ELF-1 (cell line): ENCODE results near the gene KLHL35.
A peak's percentile ranks its signal among the peaks of the same experiment; 100 is the strongest.

Experiments used
- DNase-seq: peaks from one replicate; pipeline ENCODE4 v3.0.0-alpha.2; 2016; ENCODE audit warnings: low read depth, low spot score

Gene KLHL35, protein sequence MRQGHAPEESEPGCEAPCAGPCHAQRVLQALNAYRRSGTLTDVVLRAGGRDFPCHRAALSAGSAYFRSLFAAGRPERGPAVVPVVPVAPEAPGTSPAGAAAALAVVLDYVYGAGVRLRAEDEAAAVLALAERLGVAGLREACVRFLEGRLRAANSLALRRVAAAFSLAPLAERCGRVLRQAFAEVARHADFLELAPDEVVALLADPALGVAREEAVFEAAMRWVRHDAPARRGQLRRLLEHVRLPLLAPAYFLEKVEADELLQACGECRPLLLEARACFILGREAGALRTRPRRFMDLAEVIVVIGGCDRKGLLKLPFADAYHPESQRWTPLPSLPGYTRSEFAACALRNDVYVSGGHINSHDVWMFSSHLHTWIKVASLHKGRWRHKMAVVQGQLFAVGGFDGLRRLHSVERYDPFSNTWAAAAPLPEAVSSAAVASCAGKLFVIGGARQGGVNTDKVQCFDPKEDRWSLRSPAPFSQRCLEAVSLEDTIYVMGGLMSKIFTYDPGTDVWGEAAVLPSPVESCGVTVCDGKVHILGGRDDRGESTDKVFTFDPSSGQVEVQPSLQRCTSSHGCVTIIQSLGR

DNA sequence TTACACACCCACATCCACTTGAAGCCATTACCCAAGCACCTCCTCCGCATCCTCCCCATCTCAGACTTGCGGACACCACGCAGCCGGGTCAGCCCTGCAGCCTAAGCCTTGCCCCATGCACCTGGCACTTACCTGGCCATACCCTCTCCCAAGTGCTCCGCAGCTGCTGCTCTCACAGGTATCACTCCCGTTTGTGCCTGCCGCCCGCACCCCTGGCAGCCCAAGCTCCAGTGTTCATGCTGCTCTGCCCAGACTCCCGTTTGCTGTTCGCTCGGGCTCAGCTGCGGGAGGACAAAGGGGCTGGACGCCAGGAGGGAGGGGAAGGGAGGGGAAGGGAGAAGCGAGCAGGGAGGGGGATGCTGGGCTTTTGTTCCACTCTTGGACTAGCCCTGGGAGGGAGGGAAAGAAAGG lies at the start of gene KLHL35:
Gene KLHL35 (minus strand): TSS at position 293 of the 411 bp plus-strand sequence. CDS start 2,574 bp downstream, outside the sequence.
- DNase-seq = no peak

DNA sequence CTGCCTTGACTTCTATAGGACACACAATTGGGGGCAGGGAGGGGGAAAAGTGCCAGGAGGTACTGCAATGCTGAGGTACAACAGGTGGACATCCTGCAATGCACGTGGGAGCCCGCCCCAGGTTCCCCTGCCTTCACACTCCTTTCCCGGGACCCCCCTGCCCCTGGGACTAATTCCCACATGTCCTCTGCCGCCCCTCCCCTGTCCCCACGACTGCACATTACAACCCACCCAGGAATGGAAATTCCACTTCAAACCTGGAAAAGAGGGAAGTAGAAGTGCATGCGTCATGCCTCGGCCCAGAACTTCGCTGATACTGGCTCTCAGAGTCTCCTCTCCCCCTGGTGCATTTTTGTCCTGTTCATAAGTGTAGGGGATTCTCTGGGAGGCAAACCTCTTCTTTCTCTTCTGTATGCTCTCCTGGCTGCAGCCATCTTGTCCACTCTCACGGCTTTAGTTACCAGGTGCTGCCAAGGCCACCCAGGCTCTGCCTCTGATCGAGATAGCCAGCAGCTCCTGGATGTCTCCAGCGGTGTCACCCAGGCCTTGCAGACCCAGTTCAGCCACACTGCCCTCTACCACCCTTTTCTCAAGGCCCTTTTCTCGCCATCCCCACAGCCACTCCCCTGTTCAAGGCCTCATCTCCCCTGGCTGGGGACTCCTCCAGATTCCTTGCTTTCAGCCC lies 49.1 kb upstream of the KLHL35 start:
- no peak for DNase-seq

DNA sequence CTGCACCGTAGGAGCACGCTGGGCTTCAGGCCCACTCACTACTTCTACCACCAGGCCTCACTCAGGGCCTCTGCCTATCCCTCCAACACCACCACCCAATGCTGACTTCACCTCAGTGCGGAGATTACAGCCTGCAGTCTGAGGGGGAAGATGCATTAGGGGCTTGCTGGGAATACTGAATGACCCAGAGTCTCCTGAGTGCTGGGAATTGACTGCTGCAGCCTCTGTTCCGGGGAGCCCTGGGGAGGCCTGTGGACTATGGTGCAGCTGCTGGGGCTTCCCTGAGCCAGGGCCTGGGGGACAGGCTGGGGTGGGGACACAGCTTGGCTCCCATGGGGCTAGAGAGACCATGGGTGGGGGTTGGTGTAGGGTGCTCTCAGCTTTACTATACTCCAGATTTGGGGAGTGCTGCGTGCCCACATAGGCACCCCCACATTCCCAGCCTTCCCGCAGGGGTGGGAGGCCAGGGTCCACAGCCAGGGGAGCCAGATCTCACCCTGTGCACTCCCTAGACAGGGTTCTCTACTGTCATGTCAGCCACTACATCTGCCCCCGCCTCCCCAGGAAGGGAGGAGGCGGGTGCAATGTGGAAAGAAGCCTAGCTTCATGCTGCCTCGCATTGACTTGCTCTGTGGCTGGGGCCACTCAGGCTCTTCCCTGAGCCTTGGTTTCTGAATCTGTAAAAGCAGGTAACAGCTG lies 48.4 kb upstream of the KLHL35 start:
- DNase-seq = no peak

DNA sequence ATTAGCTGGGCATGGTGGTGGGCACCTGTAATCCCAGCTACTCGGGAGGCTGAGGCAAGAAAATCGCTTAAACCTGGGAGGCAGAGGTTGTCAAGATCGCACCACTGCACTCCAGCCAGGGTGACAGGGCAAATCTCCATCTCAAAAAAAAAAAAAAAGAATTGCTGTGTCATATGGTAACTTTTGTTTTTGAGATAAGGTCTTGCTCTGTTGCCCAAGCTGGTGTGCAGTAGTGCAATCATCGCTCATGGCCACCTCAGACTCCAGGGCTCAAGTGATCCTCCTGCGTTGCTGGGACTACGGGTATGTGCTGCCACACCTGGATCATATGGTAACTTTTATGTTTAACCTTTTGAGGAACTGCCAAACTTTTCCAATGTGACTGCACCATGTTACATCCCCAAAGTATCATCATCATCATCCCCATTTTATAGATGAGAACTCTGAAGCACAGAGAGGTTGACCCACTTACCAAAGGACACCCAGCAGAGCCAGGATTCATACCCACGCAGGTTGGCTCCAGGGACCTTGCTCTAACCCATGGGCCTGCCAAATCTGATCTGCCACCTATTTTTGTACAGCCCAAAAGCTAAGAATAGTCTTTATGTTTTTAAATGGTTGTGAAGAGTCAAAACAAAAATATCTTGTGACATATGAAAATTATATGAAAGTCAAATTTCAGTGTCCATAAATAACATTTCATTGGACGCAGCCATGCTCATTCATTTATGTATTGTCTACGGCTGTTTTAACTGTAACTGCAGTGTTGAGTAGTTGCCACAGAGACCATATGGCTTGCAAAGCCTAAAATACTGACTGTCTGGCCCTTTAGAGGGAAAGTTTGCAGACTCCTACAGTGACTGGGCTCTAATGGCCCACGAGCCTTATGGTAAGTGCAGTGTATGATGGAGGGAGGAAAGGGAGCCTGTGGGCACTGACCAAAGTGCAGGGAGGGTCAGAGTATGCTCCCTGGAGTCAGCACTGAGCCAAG lies 47.5 kb upstream of the KLHL35 start:
- no peak for DNase-seq

DNA sequence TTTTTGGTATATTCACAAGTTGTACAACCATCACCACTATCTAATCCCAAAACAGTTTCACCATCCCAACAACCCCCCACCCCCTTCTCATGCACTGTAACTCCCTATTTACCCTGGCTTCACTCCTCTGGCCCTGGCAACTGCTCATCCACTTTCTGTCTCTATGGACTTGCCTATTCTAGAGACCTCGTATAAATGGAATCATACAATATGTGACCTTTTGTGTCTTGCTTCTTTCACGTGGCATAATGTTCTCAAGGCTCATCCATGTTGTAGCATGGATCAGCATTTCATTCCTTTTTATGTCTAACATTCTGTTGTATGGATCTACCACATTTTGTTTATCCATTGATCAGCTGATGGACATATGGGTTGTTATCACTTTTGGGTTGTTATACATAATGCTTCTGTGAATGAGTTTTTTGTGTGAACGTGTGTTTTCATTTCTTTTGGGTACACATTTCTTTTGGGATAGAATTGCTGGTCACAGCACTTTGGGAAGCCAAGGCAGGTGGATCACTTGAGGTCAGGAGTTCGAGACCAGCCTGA lies 46.7 kb upstream of the KLHL35 start:
- DNase-seq = no peak

DNA sequence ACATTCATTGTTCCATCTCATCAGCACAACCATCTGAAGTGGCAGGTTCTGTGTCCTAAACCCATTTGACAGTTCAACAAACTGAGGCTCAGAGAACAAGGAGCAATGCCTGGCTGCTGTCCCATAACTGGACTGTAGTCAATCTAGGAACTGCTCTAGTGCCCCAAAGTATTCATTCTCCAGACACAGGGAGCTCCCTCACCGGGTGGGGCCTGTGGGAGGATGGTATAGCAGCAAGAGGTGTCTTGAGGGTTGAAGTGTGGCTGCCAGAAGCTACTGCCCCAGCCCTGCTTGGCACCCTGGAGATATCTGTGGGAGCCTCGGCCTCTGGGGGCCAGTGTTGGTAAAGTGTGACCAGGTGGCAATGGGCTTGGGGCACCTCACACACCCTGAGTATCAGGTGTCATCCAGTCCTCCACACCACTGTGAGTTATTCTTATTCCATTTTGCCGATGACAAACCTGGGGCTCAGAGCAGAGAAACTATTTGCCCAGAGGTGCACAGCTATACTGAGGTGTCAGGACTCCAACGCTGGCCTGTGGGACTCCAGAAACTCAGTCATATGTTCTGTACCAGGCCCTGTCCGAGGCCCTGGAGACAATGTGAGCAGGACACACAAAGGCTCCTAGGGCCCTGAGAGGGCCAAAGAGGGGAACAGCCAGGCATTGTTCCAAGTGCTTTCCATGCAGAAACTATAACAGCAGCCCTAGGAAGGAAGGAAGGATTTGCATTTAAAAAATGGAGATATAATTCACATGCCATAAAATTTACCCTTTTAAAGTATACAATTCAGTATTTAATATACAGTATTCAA lies 46.0 kb upstream of the KLHL35 start:
- no peak for DNase-seq

DNA sequence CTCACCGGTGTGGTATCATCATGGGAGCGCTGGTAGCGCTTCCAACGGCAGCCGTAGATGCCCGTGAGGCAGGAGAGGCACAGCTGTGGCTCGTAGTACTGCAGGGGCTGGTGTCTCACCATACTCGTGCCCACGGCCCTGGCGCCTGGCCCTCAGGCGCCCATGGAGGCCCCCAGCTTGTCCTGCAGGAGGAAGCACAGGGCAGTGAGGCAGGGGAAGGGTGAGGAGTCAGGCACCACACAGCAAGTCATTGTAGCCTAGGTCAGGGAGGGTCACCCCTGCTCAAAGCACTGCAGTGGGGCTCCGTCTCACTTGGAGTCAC lies 44.6 kb upstream of the KLHL35 start:
- DNase-seq = no peak

DNA sequence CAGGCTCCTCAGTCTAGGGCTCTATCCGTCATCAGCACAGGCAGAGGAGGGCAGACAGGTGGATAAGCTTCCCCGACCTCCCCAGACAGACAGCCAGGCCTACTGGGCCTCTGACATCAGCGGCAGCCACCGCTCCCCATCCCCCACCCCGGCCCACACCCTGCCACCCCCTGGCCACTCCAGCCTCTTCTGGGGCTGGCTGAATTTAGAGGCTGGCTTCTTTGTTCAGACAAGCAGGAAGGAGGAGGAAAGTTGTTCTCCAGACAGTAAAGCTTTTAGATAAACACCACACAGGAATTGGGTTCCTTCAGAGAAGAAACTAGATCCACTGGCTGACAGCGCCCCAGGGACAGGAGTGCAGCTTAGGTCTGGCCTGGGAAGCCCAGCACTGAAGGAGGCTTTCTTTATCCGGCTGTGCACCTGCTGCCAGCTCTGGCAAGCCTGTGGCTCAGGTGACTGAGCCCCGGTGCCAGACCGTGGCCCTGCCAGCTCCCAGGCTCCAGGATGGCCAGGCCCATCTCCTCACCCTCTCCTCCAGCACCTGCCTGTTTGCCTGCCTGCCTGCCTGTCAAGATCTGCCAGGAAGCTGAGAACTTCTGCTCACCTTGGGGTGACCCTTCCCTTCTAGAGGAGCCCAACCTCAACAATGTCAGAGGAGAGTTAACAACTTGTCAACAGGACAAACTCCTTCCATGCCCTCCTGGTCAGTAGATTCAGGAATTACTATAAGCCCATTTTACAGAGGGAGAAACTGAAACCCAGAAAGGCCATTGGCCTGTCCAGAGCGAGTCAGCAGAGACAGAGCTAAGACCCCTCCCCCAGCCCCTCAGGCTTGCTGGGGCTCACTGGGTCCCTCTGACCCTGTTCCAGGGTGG lies 44.0 kb upstream of the KLHL35 start:
- peak; percentile 41 for DNase-seq

DNA sequence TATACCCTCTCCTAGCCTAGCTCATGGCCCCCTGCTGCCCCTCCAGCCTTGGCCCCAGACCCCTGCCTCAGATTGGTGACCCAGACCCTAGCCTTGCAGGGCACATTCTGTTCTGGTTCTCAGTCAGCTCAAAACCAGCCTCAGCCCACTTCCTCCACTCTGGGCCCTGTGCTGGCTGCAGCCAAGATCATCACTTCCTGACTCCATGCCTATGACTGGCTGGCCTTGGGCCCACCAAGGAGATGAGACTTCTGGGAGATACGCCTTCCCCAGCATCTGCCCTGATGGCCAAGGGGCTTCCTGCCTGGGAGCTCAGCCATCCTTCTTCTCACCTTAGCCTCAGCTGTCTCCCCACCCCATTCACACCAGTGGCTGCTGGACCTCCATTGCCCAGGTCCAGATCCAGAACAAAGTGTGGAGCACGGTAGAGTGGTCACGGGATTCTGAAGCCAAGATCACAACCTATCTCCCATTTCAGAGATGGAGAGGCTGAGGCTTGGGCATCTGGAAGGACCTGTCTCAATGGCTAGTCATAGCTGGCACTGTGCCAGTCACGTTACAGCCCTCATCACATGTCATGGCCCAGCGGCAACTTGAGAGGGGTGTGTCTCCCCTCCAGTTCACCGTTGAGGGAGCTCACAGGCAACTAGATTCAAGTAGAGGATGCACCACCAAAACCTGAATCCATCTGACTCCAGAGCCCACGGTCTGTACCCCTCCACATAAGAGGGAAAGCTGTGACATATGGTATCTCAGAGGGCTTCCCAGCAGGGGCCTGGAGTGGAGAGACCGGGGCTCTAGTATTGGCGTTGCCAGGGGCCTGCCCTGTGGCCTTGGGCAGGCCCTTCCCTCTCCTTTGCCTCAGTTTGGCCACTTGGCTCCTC lies 43.0 kb upstream of the KLHL35 start:
- no peak for DNase-seq

DNA sequence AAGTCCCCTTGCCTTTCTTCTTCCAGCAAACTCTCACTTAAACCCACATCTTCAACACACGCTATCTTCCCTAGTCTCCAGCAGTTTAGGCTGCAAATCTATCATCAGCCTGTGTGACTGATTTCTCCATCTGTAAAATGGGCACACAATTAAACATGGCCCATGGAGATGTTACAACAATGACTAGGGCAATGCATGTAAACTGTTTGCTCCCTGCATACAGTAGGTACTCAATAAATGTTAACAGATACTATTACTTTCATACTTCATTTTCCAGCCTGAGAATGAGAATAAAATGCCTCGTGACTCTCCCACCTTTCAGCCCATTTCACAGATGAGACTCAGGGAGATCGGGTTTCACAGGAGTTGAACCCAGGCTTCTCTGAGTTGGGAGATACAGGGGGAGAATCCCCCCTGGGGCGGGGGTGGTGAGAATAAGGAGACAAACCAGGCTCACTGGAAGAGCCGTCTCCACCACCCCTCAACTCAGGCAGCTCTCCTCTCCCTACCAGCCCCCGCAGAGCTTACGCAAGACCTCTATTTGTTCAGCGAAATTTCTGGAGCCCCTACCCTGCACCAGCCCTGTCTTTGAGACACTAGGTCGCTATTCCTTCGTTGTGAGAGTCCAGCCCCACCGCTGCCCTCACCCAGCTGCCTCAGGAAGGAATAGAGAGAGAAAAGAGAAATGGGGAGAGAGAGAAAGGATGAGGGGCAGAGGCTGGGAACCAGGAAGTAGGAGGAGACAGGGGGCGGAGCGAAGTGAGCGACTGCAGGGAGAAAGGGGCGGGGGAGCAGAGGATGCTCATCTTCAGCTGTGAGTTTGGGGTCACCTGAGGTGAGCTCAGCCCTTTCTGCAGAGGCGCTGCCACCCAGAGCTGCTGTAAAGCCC lies 42.1 kb upstream of the KLHL35 start:
- DNase-seq = peak; percentile 68

DNA sequence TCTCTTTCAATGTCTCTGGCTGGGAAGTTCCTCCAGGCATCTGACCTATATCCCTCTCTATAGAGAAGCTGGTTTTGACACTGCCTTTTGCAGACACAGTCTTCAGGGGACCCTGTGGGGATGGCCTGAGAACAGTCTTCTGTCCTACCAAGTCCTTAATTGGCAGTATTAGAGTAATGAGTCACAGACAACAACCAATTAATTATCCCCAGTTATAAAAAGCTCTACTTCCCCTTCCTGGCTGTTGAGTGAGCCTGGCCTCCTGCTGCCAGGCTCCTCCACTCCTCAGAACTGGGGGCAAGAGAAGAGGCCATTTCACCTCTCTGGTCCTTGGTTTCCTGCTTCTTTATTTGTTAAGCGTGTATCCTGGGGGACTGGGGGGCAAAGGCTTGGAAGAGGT lies 41.2 kb upstream of the KLHL35 start:
- DNase-seq = no peak

DNA sequence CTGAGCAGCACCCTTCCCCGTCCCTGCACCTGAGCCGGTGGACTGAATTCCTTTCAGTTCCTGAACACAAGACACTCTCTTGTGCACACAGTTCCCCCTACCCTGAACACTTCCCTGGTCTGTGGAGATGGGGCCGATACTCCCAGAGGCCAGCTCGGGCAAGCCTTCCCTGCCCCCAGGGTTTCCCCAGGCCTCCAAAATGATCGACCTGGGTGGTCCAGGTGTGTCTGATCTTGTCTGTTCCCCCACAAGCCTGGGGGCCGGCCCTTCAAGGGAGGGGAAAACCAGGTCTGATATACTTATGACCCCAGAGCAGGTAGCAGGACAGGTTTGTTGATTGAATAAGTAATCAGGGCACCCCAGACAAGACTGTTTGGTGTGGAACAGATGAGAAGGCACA lies 40.7 kb upstream of the KLHL35 start:
- peak; percentile 61 for DNase-seq

DNA sequence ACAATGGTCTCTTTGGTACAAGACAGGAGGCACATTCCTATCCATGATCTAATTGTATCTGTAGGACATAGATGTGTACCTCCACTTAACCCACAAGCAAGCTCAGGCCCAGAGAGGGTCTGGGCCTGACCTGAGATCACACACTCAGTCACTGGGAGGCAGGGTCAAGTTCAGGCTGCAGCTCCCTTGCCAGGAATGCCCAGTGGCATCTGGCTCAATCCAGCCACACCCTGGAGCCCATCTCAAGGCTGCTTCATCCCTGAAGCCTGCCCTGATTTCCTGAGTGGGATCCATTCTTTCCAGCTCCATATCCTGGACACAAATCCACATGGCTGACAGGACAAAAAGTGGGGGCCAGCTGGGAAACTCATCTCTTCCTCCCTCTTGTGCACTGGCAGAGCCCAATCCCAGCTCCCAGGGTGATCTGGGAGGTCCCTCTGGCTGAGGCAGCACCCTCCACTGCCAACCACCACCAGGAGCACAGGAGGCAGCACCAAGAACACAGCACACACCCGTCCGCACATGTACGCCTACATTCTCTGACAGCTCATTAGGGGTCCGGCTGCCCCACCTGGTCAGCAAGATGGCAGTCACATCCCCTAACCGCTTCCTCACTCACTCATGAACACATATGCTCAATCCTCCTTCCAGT lies 39.2 kb upstream of the KLHL35 start:
- DNase-seq = no peak

DNA sequence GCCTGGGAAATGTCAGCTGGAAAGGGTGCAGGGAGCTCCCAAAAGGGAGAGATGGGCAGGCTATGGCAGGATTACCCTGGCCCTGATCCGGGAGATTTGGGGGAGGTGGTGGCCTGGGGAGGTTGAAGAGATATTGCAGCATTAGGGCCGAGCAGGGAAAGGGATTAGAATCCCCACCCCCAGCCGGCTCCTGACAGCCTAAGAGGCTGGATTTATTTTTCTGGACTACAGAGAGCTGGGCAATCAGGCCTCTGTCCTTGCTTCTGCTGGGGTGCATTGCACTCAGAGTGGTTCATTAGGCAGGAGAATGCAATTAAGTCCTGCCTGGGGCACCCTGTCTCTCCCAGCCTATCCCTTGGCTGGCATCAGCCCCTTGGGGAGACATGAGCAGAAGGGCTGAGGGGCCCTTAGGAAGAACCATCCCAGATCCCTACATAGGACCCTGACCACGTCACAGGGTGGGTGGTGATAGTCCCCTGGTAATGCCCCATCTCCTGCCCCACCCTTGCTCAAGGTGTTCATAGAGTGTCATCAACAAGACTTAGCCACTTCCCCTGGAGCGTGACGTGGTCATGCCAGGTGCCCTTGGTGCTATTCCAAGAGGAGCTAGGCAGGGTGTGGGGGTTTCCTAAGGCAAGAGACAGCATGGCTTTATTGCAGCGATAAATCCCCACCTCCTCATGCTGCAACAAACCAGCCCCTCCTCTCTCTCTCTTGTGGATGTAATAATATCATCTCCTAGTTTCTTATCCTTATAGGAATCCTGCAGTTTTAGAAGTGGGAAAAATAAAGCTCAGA lies 38.4 kb upstream of the KLHL35 start:
- no peak for DNase-seq

DNA sequence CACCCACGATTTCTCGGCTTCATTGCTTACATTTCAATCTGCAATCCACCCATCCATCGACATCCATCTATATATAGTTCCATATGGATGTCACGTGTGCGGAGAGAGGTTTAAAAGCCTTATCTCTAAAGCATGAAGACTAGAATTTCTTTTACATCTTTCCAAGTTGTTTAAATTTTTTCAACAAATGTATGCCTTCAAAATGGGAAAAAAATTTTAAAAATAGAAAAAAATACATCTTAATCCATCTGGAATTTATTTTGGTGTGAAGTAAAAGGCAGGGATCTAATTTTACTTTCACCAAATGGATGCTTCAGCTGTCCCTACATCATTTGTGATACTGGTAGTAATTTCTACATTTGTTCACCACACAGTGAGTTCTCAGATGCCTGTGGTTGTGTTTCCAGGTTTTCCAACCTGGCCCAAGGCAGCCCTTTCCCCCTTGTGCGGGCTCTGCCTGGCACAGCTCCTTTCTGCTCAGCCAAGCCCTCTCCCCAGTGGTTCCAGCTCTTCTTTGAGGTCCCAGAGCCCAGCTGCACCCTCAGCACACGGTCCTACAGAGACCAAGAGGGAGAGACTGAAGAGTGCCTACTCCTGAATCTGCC lies 37.6 kb upstream of the KLHL35 start:
- no peak for DNase-seq
